Muscle layer of colon (tissue), 2 donors: ENCODE results near the gene NCKAP5.

Experiments used
- H3K27ac ChIP-seq: one replicate; pipeline ENCODE4 v1.7.0; 2013; ENCODE audit warnings: low read depth, mild to moderate bottlenecking, low read length, moderate library complexity
- H3K27me3 ChIP-seq, 2 donors: one replicate each; pipeline ENCODE4 v1.7.0; 2013; ENCODE audit warnings: low read length in 2 of 2, mild to moderate bottlenecking in 2 of 2; ENCODE audit not compliant: insufficient read depth in 2 of 2, control insufficient read depth in 1 of 2
- H3K36me3 ChIP-seq: one replicate; pipeline ENCODE4 v1.7.0; 2013; ENCODE audit warnings: mild to moderate bottlenecking, low read length; ENCODE audit not compliant: insufficient read depth
- H3K4me1 ChIP-seq: one replicate; pipeline ENCODE4 v1.7.0; 2013; ENCODE audit warnings: mild to moderate bottlenecking, low read length; ENCODE audit not compliant: insufficient read depth
- H3K4me3 ChIP-seq, 2 donors: one replicate each; pipeline ENCODE4 v1.7.0; 2013; ENCODE audit warnings: low read length in 2 of 2, low read depth in 1 of 2, mild to moderate bottlenecking in 1 of 2, moderate library complexity in 1 of 2
- H3K9ac ChIP-seq: one replicate; pipeline ENCODE4 v1.7.0; 2013; ENCODE audit warnings: low read length
- H3K9me3 ChIP-seq: one replicate; pipeline ENCODE4 v1.7.0; 2013; ENCODE audit warnings: mild to moderate bottlenecking, low read length
- donor health status: abdominal sarcoma.
- donor health status: Adenocarcinoma of cecum.

NCKAP5 gene

DNA sequence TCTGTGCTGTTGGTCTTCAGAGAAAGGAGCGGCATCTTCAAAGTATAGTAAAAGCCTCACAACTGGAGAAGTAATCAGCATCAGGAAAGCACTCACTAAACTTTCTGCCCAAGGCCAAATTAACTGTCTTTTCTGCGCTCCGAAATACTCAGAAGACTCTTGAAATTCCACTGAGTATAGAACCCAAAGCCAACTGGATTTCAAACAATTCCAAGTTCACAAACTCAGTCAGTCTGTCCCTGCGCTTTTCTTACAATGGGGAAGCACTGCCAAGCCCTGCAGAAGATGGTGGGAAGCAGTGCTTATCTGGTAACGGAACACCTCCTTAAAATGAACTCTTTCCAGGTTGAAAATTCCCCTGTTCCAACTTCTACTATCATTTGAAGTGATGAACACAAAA is 193.5 kb downstream of the NCKAP5 start:
- no peak overlapping the region for H3K27ac ChIP-seq

DNA sequence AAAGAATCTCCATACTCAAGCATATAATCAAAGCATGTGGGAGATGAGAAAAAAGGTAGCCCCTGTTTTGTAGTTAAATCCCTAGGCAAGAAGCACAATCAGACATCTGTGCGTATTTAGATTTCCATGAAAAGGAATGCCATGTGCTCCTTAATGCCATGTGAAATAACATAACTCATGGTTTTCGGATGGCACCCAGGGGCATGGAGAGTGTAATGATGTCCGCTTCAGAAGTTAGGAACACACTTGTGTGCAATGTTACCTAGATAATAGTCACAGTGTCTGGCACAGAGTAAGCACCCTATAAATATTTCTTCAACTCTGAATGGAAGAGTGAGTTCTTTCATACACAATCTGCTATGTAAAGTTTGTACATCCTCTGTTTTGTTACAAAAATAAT is 197.0 kb downstream of the NCKAP5 start:
- Histone ChIP-seq H3K27me3 (no peaks in the 10 kb centered on the region), H3K27ac (no peak overlapping the region), H3K9ac (no peak overlapping the region), H3K36me3 (no peaks in the 10 kb centered on the region), H3K9me3 (no peaks in the 10 kb centered on the region), H3K4me3 (no peak overlapping the region), H3K4me1 (no peaks in the 10 kb centered on the region)

More for the DNA sequence above, 193.5 kb downstream of the NCKAP5 start:
- Histone ChIP-seq H3K9me3 (no peaks in the 10 kb centered on the region), H3K36me3 (no peaks in the 10 kb centered on the region), H3K27me3 (no peaks in the 10 kb centered on the region), H3K9ac (no peak overlapping the region), H3K4me3 (no peak overlapping the region), H3K4me1 (no peaks in the 10 kb centered on the region)

DNA sequence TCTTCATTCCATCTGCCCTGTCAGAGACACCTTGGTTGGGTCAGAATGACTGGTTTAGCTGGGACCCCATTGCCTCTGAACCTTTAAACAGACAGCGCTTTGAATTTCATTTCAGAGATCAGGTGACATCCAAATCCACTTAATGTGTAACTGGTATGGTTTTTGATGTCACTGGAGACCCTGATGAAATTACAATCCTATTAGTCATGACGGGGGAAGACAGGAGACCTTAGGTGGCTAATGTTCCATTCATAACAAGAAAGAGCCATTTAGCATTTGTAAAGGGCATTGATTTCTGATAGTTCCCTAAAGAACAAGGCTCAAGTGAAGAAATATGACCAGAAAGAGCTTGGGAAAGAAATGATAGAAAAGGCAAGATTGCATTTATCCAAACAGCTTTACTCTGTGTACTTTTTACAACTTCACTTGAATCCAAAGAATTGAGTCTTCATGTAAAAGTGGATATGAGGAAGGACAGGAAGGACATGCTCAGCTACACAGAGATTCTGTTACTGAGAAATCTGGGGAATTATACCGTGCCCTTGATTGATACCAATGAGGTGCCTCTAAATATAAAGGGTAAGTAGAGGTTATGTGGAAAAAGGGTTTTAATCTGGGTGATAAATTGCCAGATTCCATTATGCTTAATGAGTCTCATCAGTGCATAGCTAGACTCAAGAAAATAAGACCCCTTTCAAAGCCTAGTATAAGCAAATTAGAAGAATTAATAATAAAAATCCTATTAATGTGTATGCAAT is 198.2 kb downstream of the NCKAP5 start:
- no peaks in the 10 kb centered on the region for H3K9me3 ChIP-seq
- H3K4me3 ChIP-seq = no peak overlapping the region
- H3K36me3 ChIP-seq = no peaks in the 10 kb centered on the region

DNA sequence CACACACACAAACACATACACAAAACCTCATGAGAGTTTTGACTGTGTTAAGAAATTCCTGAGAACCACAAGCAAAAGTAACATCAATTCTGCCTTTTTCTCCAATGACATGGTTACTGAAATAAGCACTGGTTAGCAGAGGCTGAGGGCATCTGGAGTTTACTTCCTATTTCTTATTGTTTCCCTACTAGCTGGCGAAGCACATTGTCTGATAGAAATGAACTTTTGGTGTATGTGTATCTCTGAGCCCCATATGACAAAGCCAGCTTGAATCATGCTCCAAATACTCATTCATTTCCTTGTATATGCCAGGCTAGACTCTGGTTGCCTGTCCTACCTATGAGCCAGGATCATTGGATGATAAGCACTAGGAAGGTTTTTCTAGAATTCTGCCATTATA is 203.1 kb downstream of the NCKAP5 start:
- no peaks in the 10 kb centered on the region for H3K9me3 ChIP-seq
- H3K4me3 ChIP-seq = no peak overlapping the region
- no peaks in the 10 kb centered on the region for H3K27me3 ChIP-seq
- H3K4me1 ChIP-seq = no peaks in the 10 kb centered on the region
- H3K36me3 ChIP-seq = no peaks in the 10 kb centered on the region
- H3K9ac ChIP-seq = no peak overlapping the region
- H3K27ac ChIP-seq = no peak overlapping the region

More for the DNA sequence above, 198.2 kb downstream of the NCKAP5 start:
- no peaks in the 10 kb centered on the region for H3K4me1 ChIP-seq
- no peak overlapping the region for H3K9ac ChIP-seq
- H3K27ac ChIP-seq = no peak overlapping the region
- H3K27me3 ChIP-seq = no peaks in the 10 kb centered on the region

DNA sequence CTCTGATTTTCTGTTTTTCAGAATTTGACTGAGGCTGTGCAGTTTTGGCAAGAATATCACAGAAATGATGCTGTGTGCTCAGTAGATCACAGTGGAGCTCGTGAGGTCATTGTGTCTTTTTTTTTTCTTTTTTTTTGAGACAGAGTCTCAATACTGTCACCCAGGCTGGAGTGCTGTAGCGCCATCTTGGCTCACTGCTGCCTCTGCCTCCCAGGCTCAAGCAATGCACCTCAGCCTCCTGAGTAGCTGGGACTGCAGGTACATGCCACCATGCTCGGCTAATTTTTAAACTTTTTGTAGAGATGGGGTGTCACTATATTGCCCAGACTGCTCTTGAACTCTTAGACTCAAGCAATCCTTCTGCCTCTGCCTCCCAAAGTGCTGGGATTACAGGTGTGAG is 203.6 kb downstream of the NCKAP5 start:
- Histone ChIP-seq H3K4me1 (no peaks in the 10 kb centered on the region), H3K27me3 (no peaks in the 10 kb centered on the region), H3K4me3 (no peak overlapping the region), H3K9me3 (no peaks in the 10 kb centered on the region), H3K9ac (no peak overlapping the region), H3K27ac (no peak overlapping the region), H3K36me3 (no peaks in the 10 kb centered on the region)

DNA sequence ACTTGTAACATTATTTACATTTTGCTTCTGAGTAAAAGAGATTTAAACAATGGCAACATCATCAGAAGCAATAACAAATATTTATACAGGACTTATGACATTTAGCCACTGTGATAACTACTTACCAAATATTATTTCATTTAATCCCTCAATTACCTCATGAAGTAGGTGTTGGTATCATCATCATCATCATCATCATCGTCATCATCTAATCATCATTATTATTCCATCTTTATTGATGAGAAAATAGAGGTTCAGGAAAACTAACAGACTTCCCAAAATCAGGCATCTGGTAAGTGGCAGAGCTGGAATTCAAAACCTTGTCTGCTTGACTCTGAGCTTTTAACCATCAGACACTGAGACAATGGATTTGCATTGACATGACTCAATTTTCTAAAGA is 204.4 kb downstream of the NCKAP5 start:
- Histone ChIP-seq H3K36me3 (no peaks in the 10 kb centered on the region), H3K4me3 (no peak overlapping the region), H3K4me1 (no peaks in the 10 kb centered on the region), H3K9ac (no peak overlapping the region), H3K27ac (no peak overlapping the region), H3K9me3 (no peaks in the 10 kb centered on the region), H3K27me3 (no peaks in the 10 kb centered on the region)

DNA sequence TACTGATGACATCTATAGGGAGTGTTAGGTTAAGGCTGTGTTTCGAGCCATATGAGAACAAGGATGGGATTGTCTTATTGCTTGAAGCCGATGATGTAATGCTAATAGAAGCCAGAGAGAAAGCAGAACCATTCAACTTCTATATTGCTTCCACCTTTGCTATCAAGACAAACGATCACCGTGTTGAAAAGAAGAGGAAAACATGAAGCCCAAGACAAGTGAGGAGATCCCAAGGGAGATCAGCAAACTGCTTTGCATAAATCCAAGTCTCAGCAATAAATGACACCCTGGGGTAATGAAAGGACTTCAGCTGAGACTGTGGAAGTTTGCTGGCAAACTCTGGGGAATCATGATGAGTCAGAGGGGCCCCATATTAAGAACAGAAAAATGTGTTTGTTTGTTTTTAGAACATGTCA is 206.2 kb downstream of the NCKAP5 start:
- Histone ChIP-seq H3K36me3 (no peaks in the 10 kb centered on the region), H3K27ac (no peak overlapping the region), H3K9me3 (no peaks in the 10 kb centered on the region), H3K9ac (no peak overlapping the region), H3K27me3 (no peaks in the 10 kb centered on the region), H3K4me1 (no peaks in the 10 kb centered on the region), H3K4me3 (no peak overlapping the region)

DNA sequence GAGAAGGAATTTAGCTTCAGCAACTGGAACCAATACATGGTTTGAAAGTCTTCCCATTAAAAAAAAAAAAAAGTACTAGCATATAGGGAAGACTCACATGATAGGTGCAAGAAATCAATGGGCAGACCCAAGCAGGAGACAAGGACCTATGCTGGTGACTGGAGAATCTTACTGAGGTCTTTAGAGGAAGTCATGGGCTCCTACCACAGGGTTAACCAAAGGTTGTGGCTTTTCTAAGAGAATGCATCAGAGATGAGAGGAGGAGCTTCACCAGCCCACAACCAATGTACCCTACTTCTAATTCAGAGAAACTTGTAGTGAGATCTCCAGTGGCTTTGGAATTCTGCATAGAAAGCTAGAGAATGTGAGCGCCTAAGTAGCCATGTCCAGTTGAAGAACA is 207.4 kb downstream of the NCKAP5 start:
- no peak overlapping the region for H3K4me3 ChIP-seq
- H3K27ac ChIP-seq = no peak overlapping the region
- no peaks in the 10 kb centered on the region for H3K27me3 ChIP-seq
- H3K4me1 ChIP-seq = no peaks in the 10 kb centered on the region
- H3K9me3 ChIP-seq = no peaks in the 10 kb centered on the region
- no peak overlapping the region for H3K9ac ChIP-seq
- no peaks in the 10 kb centered on the region for H3K36me3 ChIP-seq

DNA sequence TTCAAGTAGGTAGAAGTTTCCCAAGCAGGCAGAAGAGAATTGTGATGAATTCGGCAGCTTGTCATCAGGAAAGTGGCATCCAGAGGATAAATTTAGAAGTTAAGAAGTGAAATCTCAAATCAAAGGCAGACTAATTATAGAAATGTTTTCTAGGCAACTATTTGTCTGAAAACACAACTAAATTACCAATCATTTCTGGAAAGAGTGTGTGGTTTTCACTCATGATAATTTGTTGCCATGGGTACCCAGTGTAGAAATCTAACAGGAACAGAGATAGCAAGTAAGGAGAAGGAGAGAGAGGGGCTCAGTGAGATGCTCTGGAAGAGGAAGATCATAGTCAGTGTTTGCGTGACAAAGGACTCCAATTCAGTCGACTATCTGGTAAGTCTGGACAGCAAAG is 208.1 kb downstream of the NCKAP5 start:
- Histone ChIP-seq H3K4me1 (no peaks in the 10 kb centered on the region), H3K4me3 (no peak overlapping the region), H3K36me3 (no peaks in the 10 kb centered on the region), H3K9me3 (no peaks in the 10 kb centered on the region), H3K27me3 (no peaks in the 10 kb centered on the region), H3K9ac (no peak overlapping the region), H3K27ac (no peak overlapping the region)

DNA sequence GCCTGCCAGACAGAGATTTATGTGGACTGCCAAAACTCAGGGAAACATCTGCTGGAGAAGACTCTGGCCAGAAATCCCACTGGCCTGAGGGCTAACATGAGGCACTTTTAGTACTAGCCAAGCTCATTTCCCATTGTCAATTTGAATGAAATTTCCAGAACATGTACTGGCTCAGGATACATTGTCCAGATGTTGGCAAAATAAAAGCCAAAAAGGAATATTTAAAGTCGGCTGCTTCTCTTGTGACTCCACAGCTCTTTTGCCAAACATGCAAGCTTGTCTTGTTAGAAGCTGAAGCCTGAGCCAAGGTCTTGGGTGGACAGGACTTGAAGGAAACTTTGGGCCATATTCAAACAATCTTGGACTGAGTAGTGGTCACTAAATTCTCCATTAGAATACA is 215.5 kb downstream of the NCKAP5 start:
- no peak overlapping the region for H3K9ac ChIP-seq
- no peaks in the 10 kb centered on the region for H3K9me3 ChIP-seq
- no peaks in the 10 kb centered on the region for H3K27me3 ChIP-seq
- no peak overlapping the region for H3K4me3 ChIP-seq
- no peak overlapping the region for H3K27ac ChIP-seq
- H3K4me1 ChIP-seq = no peaks in the 10 kb centered on the region
- no peaks in the 10 kb centered on the region for H3K36me3 ChIP-seq

DNA sequence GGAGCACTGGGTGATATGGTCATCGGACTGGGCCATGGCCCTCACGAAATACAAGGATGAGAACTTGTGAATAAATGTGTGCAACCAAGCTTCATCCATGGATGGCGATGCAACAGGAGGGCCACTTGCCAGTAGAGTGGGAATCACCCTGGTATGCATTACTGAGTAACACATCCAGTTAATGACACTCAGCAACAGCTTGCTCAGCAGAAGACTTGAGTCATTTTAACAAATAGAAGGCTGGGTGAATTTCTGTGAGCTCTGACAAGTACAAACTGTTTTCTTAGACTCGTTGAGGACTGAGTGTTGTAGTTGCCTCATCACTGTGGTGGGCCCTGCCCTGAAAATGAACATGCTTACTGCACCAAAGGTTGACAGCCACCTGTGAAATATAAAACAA is 221.6 kb downstream of the NCKAP5 start:
- Histone ChIP-seq H3K27me3 (no peaks in the 10 kb centered on the region), H3K9me3 (no peaks in the 10 kb centered on the region), H3K36me3 (no peaks in the 10 kb centered on the region), H3K4me1 (no peaks in the 10 kb centered on the region), H3K27ac (no peak overlapping the region), H3K4me3 (no peak overlapping the region), H3K9ac (no peak overlapping the region)

DNA sequence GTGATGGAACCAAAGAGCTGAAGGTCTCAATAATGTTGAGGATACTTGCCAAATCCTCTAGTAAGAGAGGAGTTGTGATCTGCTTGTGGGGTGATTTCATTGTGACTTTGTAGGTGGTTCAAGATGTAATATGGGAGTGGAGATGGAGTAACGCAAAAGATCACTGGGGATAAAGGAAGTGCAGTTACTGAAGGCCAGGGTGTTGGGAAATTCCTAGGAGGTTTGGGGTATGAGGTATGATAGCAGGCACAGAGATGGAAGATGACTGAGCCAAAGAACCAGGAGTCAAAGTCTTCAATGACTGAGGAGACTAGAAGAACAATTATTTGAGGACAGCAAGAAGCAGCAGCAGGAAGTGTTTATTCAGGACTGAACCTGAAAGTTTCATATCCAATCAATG is 222.6 kb downstream of the NCKAP5 start:
- Histone ChIP-seq H3K9me3 (no peaks in the 10 kb centered on the region), H3K9ac (no peak overlapping the region), H3K36me3 (no peaks in the 10 kb centered on the region), H3K27ac (no peak overlapping the region), H3K27me3 (no peaks in the 10 kb centered on the region), H3K4me1 (no peaks in the 10 kb centered on the region), H3K4me3 (no peak overlapping the region)
